ENCODE data around the gene PRKD2.

PRKD2 gene

GRCh38 chr19:46659151-46660007 lies 57.5 kb downstream of the PRKD2 start:
- Histone ChIP-seq H3K9ac (ENCODE audit: low read length in 2 of 2) (peak overlapping the region; percentile 65 to 75), H3K27me3 (ENCODE audit: control insufficient read depth in 1 of 2, insufficient read depth in 2 of 2, low read length in 2 of 2) (no peaks in the 10 kb centered on the region), H3K4me1 (ENCODE audit: control insufficient read depth, insufficient read depth, low read length) (peaks cover 45% of the 10 kb centered on the region), H3K4me3 (ENCODE audit: low read length in 2 of 2) (peak overlapping the region; percentile 85 to 90), H3K9me3 (ENCODE audit: control insufficient read depth in 2 of 2, low read length in 2 of 2) (no peaks in the 10 kb centered on the region), H3K27ac (ENCODE audit: low read length) (peak overlapping the region; percentile 88), H3K36me3 (ENCODE audit: control insufficient read depth in 2 of 2, insufficient read depth in 2 of 2, low read length in 2 of 2) (no peaks in the 10 kb centered on the region)

- H3K4me3 ChIP-seq (ENCODE audit: low read length in 2 of 2), result no peak overlapping the region
- no peaks in the 10 kb centered on the region for H3K27me3 ChIP-seq (ENCODE audit: control insufficient read depth in 1 of 2, insufficient read depth in 2 of 2, low read length in 2 of 2)
- H3K4me1 ChIP-seq (ENCODE audit: control insufficient read depth, insufficient read depth, low read length), result peaks cover 61% of the 10 kb centered on the region
- H3K9ac ChIP-seq (ENCODE audit: low read length in 2 of 2), result no peak overlapping the region
- H3K9me3 ChIP-seq (ENCODE audit: control insufficient read depth in 2 of 2, low read length in 2 of 2), result no peaks in the 10 kb centered on the region
- no peak overlapping the region for H3K27ac ChIP-seq (ENCODE audit: low read length)
- H3K36me3 ChIP-seq (ENCODE audit: control insufficient read depth in 2 of 2, insufficient read depth in 2 of 2, low read length in 2 of 2), result peaks cover 2 to 3% of the 10 kb centered on the region in 2 donors
These were observed 60.4 kb downstream of the PRKD2 start for GRCh38 chr19:46656541-46656940.

DNA sequence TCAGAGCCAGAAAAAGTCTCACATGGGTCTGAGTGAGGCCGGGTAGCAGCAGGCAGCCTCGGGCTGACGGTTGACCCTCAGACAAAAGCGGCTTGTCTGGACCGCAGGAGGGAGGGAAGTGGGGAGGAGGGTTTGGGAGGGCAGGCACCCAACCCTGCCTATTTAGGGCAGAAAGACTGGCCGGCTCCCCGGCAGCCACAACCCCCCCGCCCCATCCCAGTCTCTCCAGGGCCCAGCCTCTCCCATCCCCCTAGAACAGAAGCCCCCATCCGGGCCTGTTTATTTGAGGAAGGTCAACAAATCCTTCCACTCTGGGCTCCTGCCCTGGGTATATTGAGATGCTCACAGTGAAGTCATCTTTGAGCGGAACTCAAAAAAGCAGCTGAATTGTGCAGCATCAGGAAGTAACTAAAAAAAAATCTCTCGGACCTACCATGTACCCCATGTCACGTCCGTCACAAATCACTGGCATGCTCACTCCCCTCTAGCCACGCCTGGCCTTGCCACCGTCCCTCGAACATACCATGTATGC lies 62.2 kb downstream of the PRKD2 start:
- Histone ChIP-seq H3K4me3 (ENCODE audit: low read length in 2 of 2) (peak overlapping the region; percentile 40 to 52), H3K9me3 (ENCODE audit: control insufficient read depth in 2 of 2, low read length in 2 of 2) (no peaks in the 10 kb centered on the region), H3K27me3 (ENCODE audit: control insufficient read depth in 1 of 2, insufficient read depth in 2 of 2, low read length in 2 of 2) (no peaks in the 10 kb centered on the region), H3K9ac (ENCODE audit: low read length in 2 of 2) (peak overlapping the region; percentile 51 to 52), H3K4me1 (ENCODE audit: control insufficient read depth, insufficient read depth, low read length) (peaks cover 49% of the 10 kb centered on the region), H3K36me3 (ENCODE audit: control insufficient read depth in 2 of 2, insufficient read depth in 2 of 2, low read length in 2 of 2) (peaks cover 3 to 6% of the 10 kb centered on the region in 2 donors), H3K27ac (ENCODE audit: low read length) (peak overlapping the region; percentile 84)

DNA sequence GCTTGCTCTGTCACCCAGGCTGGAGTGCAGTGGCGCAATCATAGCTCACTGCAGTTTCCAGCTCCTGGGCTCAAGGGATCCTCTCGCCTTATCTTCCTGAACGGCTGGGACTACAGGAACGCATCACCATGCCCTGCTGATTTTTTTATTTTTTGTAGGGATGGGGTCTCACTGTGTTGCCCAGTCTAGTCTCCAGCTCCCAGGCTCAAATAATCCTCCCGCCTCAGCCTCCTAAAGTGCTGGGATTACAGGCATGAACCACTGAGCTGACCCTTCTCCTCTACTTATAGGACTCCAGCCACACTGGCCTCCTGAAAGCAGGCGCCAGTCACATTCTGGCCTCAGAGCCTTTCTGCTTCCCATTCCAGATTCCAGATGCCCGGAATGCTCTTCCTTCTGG lies 66.5 kb downstream of the PRKD2 start:
- no peaks in the 10 kb centered on the region for H3K27me3 ChIP-seq (ENCODE audit: control insufficient read depth in 1 of 2, insufficient read depth in 2 of 2, low read length in 2 of 2)
- no peak overlapping the region for H3K27ac ChIP-seq (ENCODE audit: low read length)
- H3K4me3 ChIP-seq (ENCODE audit: low read length in 2 of 2), result no peak overlapping the region
- H3K9ac ChIP-seq (ENCODE audit: low read length in 2 of 2), result no peak overlapping the region
- H3K9me3 ChIP-seq (ENCODE audit: control insufficient read depth in 2 of 2, low read length in 2 of 2), result no peaks in the 10 kb centered on the region
- peaks cover 33% of the 10 kb centered on the region for H3K4me1 ChIP-seq (ENCODE audit: control insufficient read depth, insufficient read depth, low read length)
- H3K36me3 ChIP-seq (ENCODE audit: control insufficient read depth in 2 of 2, insufficient read depth in 2 of 2, low read length in 2 of 2), result peaks cover 11 to 15% of the 10 kb centered on the region in 2 donors

GRCh38 chr19:46648961-46649960 lies 67.7 kb downstream of the PRKD2 start:
- Histone ChIP-seq H3K27ac (ENCODE audit: low read length) (no peak overlapping the region), H3K27me3 (ENCODE audit: control insufficient read depth in 1 of 2, insufficient read depth in 2 of 2, low read length in 2 of 2) (no peaks in the 10 kb centered on the region), H3K9ac (ENCODE audit: low read length in 2 of 2) (no peak overlapping the region), H3K4me1 (ENCODE audit: control insufficient read depth, insufficient read depth, low read length) (peaks cover 28% of the 10 kb centered on the region), H3K36me3 (ENCODE audit: control insufficient read depth in 2 of 2, insufficient read depth in 2 of 2, low read length in 2 of 2) (peaks cover 11 to 15% of the 10 kb centered on the region in 2 donors), H3K9me3 (ENCODE audit: control insufficient read depth in 2 of 2, low read length in 2 of 2) (no peaks in the 10 kb centered on the region), H3K4me3 (ENCODE audit: low read length in 2 of 2) (no peak overlapping the region)

- H3K4me3 ChIP-seq (ENCODE audit: low read length in 2 of 2), result no peak overlapping the region
- H3K4me1 ChIP-seq (ENCODE audit: control insufficient read depth, insufficient read depth, low read length), result peaks cover 19% of the 10 kb centered on the region
- H3K9me3 ChIP-seq (ENCODE audit: control insufficient read depth in 2 of 2, low read length in 2 of 2), result no peaks in the 10 kb centered on the region
- H3K36me3 ChIP-seq (ENCODE audit: control insufficient read depth in 2 of 2, insufficient read depth in 2 of 2, low read length in 2 of 2), result peaks cover 11 to 15% of the 10 kb centered on the region in 2 donors
- H3K9ac ChIP-seq (ENCODE audit: low read length in 2 of 2), result no peak overlapping the region
- H3K27me3 ChIP-seq (ENCODE audit: control insufficient read depth in 1 of 2, insufficient read depth in 2 of 2, low read length in 2 of 2), result no peaks in the 10 kb centered on the region
- H3K27ac ChIP-seq (ENCODE audit: low read length), result no peak overlapping the region
These were observed 68.6 kb downstream of the PRKD2 start for GRCh38 chr19:46648060-46648960.

DNA sequence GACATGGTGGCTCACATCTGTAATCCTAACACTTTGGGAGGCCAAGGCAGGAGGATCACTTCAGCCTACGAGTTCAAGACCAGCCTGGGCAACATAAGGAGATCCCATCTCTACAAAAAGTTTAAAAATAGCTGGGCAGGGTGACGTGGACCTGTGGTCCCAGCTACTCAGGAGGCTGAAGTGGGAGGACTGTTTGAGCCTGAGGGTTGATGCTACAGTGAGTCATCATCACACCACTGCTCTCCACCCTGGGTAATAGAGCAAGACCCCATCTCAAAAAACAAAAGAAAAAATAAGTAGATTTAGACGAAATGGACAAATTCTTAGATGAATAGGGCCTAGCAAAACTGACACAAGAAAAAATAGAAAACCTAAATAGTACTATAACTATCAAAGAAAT lies 70.5 kb downstream of the PRKD2 start:
- H3K4me3 ChIP-seq (ENCODE audit: low read length in 2 of 2), result no peak overlapping the region
- H3K9ac ChIP-seq (ENCODE audit: low read length in 2 of 2), result no peak overlapping the region
- peaks cover 10 to 12% of the 10 kb centered on the region in 2 donors for H3K36me3 ChIP-seq (ENCODE audit: control insufficient read depth in 2 of 2, insufficient read depth in 2 of 2, low read length in 2 of 2)
- H3K9me3 ChIP-seq (ENCODE audit: control insufficient read depth in 2 of 2, low read length in 2 of 2), result no peaks in the 10 kb centered on the region
- no peaks in the 10 kb centered on the region for H3K27me3 ChIP-seq (ENCODE audit: control insufficient read depth in 1 of 2, insufficient read depth in 2 of 2, low read length in 2 of 2)
- peaks cover 9% of the 10 kb centered on the region for H3K4me1 ChIP-seq (ENCODE audit: control insufficient read depth, insufficient read depth, low read length)
- H3K27ac ChIP-seq (ENCODE audit: low read length), result no peak overlapping the region

GRCh38 chr19:46644720-46645119 lies 72.2 kb downstream of the PRKD2 start:
- no peak overlapping the region for H3K4me3 ChIP-seq (ENCODE audit: low read length in 2 of 2)
- H3K27ac ChIP-seq (ENCODE audit: low read length), result peak overlapping the region; percentile 58

DNA sequence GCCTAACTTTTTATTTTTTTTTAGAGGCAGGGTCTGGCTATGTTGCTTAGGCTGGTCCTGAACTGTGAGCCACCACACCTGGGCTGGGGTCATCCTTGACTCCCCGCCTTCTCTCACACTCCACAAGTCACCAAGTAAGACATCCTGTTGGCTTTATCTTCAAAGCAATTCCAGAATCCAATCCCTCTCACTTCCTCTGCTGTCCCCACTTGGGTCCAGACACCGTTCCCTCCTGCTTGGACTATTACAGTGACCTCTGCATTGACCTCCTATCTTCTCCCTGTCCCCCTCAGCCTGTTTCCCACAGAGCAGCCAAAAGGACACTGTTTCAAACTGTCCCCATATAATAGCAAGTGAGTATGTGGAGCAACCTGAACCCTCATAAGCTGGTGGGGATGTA lies 76.3 kb downstream of the PRKD2 start:
- Histone ChIP-seq H3K36me3 (ENCODE audit: control insufficient read depth in 2 of 2, insufficient read depth in 2 of 2, low read length in 2 of 2) (no peaks in the 10 kb centered on the region), H3K4me1 (ENCODE audit: control insufficient read depth, insufficient read depth, low read length) (peaks cover 41% of the 10 kb centered on the region), H3K9me3 (ENCODE audit: control insufficient read depth in 2 of 2, low read length in 2 of 2) (no peaks in the 10 kb centered on the region), H3K27me3 (ENCODE audit: control insufficient read depth in 1 of 2, insufficient read depth in 2 of 2, low read length in 2 of 2) (no peaks in the 10 kb centered on the region), H3K27ac (ENCODE audit: low read length) (no peak overlapping the region), H3K9ac (ENCODE audit: low read length in 2 of 2) (no peak overlapping the region), H3K4me3 (ENCODE audit: low read length in 2 of 2) (no peak overlapping the region)

More at GRCh38 chr19:46644720-46645119, 72.2 kb downstream of the PRKD2 start:
- Histone ChIP-seq H3K9ac (ENCODE audit: low read length in 2 of 2) (no peak overlapping the region), H3K9me3 (ENCODE audit: control insufficient read depth in 2 of 2, low read length in 2 of 2) (no peaks in the 10 kb centered on the region), H3K27me3 (ENCODE audit: control insufficient read depth in 1 of 2, insufficient read depth in 2 of 2, low read length in 2 of 2) (no peaks in the 10 kb centered on the region), H3K4me1 (ENCODE audit: control insufficient read depth, insufficient read depth, low read length) (peaks cover 21% of the 10 kb centered on the region), H3K36me3 (ENCODE audit: control insufficient read depth in 2 of 2, insufficient read depth in 2 of 2, low read length in 2 of 2) (peaks cover 6 to 12% of the 10 kb centered on the region in 2 donors)
